H9 (cell line): Measurements from ENCODE around the gene TMEM39B. TPM values are rescaled to one million over a fixed set of nuclear protein-coding genes. Genes with fewer than 3 reads are reported as not detected.
"Not testable (repeated sequence)": the region's sequence is repeated elsewhere in the genome, so short reads cannot be mapped to it uniquely, and the experiment has no call there.

Experiments used
- DNase-seq: peaks from one replicate; pipeline ENCODE4 v3.0.0-alpha.2; 2017
- H2AFZ ChIP-seq: one replicate; pipeline ENCODE4 v1.6.1; 2013; ENCODE audit warnings: mild to moderate bottlenecking, low read length, control low read depth, moderate library complexity
- H2AK5ac ChIP-seq: 2 replicates; pipeline ENCODE4 v1.6.1; 2013; ENCODE audit warnings: low read length, control low read depth, mixed read lengths; ENCODE audit not compliant: insufficient read length
- H2BK120ac ChIP-seq: one replicate; pipeline ENCODE4 v1.6.1; 2013; ENCODE audit warnings: low read depth, mild to moderate bottlenecking, low read length, control low read depth, inconsistent platforms; ENCODE audit not compliant: poor library complexity, severe bottlenecking
- H2BK12ac ChIP-seq: 2 replicates; pipeline ENCODE4 v1.6.1; 2013; ENCODE audit warnings: low read length, control low read depth, mixed read lengths, low read depth; ENCODE audit not compliant: insufficient read length
- H2BK15ac ChIP-seq: 2 replicates; pipeline ENCODE4 v1.6.1; 2013; ENCODE audit warnings: low read depth, low read length, control low read depth
- H2BK20ac ChIP-seq: one replicate; pipeline ENCODE4 v1.6.1; 2013; ENCODE audit warnings: low read depth, mild to moderate bottlenecking, low read length, control low read depth, inconsistent platforms; ENCODE audit not compliant: poor library complexity, severe bottlenecking
- H2BK5ac ChIP-seq: 2 replicates; pipeline ENCODE4 v1.6.1; 2013; ENCODE audit warnings: low read length, control low read depth, mixed read lengths; ENCODE audit not compliant: insufficient read length
- H3K14ac ChIP-seq: 2 replicates; pipeline ENCODE4 v1.6.1; 2013; ENCODE audit warnings: low read length, control low read depth; ENCODE audit not compliant: insufficient read depth
- H3K18ac ChIP-seq: 2 replicates; pipeline ENCODE4 v1.6.1; 2013; ENCODE audit warnings: low read depth, mild to moderate bottlenecking, mixed read lengths, low read length, control low read depth; ENCODE audit not compliant: insufficient read length
- H3K23ac ChIP-seq: 2 replicates; pipeline ENCODE4 v1.6.1; 2013; ENCODE audit warnings: low read length, control low read depth, mixed read lengths, low read depth; ENCODE audit not compliant: insufficient read length
- H3K23me2 ChIP-seq: 2 replicates; pipeline ENCODE4 v1.6.1; 2013; ENCODE audit warnings: low read depth, mild to moderate bottlenecking, mixed read lengths, low read length, control low read depth; ENCODE audit not compliant: insufficient read length, poor library complexity, severe bottlenecking
- H3K27ac ChIP-seq: 2 replicates; pipeline ENCODE4 v1.5.1; 2013; ENCODE audit warnings: low read length, control low read depth, mixed read lengths, low read depth; ENCODE audit not compliant: insufficient read length
- H3K27me3 ChIP-seq: 2 replicates; pipeline ENCODE4 v1.6.1; 2013; ENCODE audit warnings: low read length, control low read depth, inconsistent platforms; ENCODE audit not compliant: insufficient read depth
- H3K4ac ChIP-seq: 2 replicates; pipeline ENCODE4 v1.6.1; 2013; ENCODE audit warnings: low read depth, mild to moderate bottlenecking, control low read depth, inconsistent platforms, low read length, moderate library complexity
- H3K4me1 ChIP-seq: 2 replicates; pipeline ENCODE4 v1.6.1; 2013; ENCODE audit warnings: low read length, control low read depth, inconsistent platforms; ENCODE audit not compliant: insufficient read depth
- H3K4me2 ChIP-seq: 2 replicates; pipeline ENCODE4 v1.6.1; 2013; ENCODE audit warnings: low read length, control low read depth, mixed read lengths; ENCODE audit not compliant: insufficient read length, insufficient read depth
- H3K56ac ChIP-seq: 2 replicates; pipeline ENCODE4 v1.6.1; 2013; ENCODE audit warnings: low read depth, mild to moderate bottlenecking, mixed read lengths, low read length, control low read depth; ENCODE audit not compliant: insufficient read length
- H3K79me1 ChIP-seq: 2 replicates; pipeline ENCODE4 v1.6.1; 2013; ENCODE audit warnings: low read depth, mild to moderate bottlenecking, moderate library complexity, low read length, control low read depth, inconsistent platforms; ENCODE audit not compliant: insufficient read depth, poor library complexity, severe bottlenecking
- H3K79me2 ChIP-seq: 2 replicates; pipeline ENCODE4 v1.6.1; 2013; ENCODE audit warnings: low read length, control low read depth, inconsistent platforms; ENCODE audit not compliant: insufficient read depth
- H3K9ac ChIP-seq: 2 replicates; pipeline ENCODE4 v1.6.1; 2013; ENCODE audit warnings: low read length, control low read depth, mixed read lengths; ENCODE audit not compliant: insufficient read length; ENCODE audit errors: extremely low read depth
- H3K9me3 ChIP-seq: one replicate; pipeline ENCODE4 v1.6.1; 2013; ENCODE audit warnings: low read depth, low read length, inconsistent platforms; ENCODE audit not compliant: control insufficient read depth
- H3T11ph ChIP-seq: one replicate; pipeline ENCODE4 v1.6.1; 2013; ENCODE audit warnings: mild to moderate bottlenecking, low read length, control low read depth, inconsistent platforms
- H4K20me1 ChIP-seq: one replicate; pipeline ENCODE4 v1.6.1; 2013; ENCODE audit not compliant: control insufficient read depth, insufficient read length, insufficient read depth
- H4K5ac ChIP-seq: 2 replicates; pipeline ENCODE4 v1.6.1; 2013; ENCODE audit warnings: low read depth, mild to moderate bottlenecking, mixed read lengths, low read length, control low read depth; ENCODE audit not compliant: insufficient read length
- H4K8ac ChIP-seq: replicated peaks from 2 replicates; pipeline ENCODE4 v1.6.1; 2013; ENCODE audit warnings: low read length, control low read depth, mixed read lengths, low read depth; ENCODE audit not compliant: insufficient read length
- H4K91ac ChIP-seq: 2 replicates; pipeline ENCODE4 v1.6.1; 2013; ENCODE audit warnings: low read depth, mild to moderate bottlenecking, moderate library complexity, mixed read lengths, low read length, control low read depth; ENCODE audit not compliant: insufficient read length
- H3K27ac Mint-ChIP-seq, 3 experiments: 2 replicates in 2 of 3; 3 replicates in 1 of 3; pipeline ENCODE4 v1.8.0; 2020 to 2021; ENCODE audit warnings: mixed read lengths in 3 of 3, mild to moderate bottlenecking in 1 of 3, moderate library complexity in 1 of 3
- H3K27me3 Mint-ChIP-seq: 2 replicates; pipeline ENCODE4 v1.8.0; 2021; ENCODE audit warnings: low read depth, mild to moderate bottlenecking, moderate library complexity, mixed read lengths
- H3K36me3 Mint-ChIP-seq, 3 experiments: 2 replicates in 2 of 3; 3 replicates in 1 of 3; pipeline ENCODE4 v1.8.0; 2020 to 2021; ENCODE audit warnings: low read depth in 3 of 3, mixed read lengths in 3 of 3; ENCODE audit not compliant: insufficient read depth in 1 of 3
- H3K4me1 Mint-ChIP-seq, 2 experiments: 2 replicates each; pipeline ENCODE4 v1.8.0; 2020; ENCODE audit warnings: mixed read lengths in 2 of 2
- H3K4me3 Mint-ChIP-seq, 2 experiments: 2 replicates in 1 of 2; 3 replicates in 1 of 2; pipeline ENCODE4 v1.8.0; 2020 to 2021; ENCODE audit warnings: mild to moderate bottlenecking in 2 of 2, mixed read lengths in 2 of 2, moderate library complexity in 1 of 2
- H3K9me3 Mint-ChIP-seq, 2 experiments: 2 replicates in 1 of 2; 3 replicates in 1 of 2; pipeline ENCODE4 v1.8.0; 2020; ENCODE audit warnings: mild to moderate bottlenecking in 2 of 2, mixed read lengths in 2 of 2, moderate library complexity in 1 of 2
- CTCF ChIP-seq: fragments of 200-600 bp; sonication (generic); conservative IDR thresholded peaks from 3 replicates; pipeline ENCODE4 v1.8.0; 2021; ENCODE audit warnings: antibody characterized with exemption, mild to moderate bottlenecking
- WGBS: extraction: QIAGEN DNeasy Blood & Tissue Kit; methylation state at CpG from one replicate; pipeline ENCODE4 v1.1.7; 2013; ENCODE audit warnings: missing lambda C conversion rate, low lambda C conversion rate, mixed read lengths; ENCODE audit not compliant: insufficient read length; ENCODE audit errors: extremely low coverage; 5-methylcytosine and 5-hydroxymethylcytosine counted together
- total RNA-seq: library from RNA; stranded (reverse); gene quantifications from 2 replicates; pipeline ENCODE4 v1.2.1, GENCODE V29; 2021

TMEM39B gene
- total RNA-seq, 1 experiment from 2014 or later, result 27.4 TPM

GRCh38 chr1:32082022-32082421, 9.3 kb downstream of the TMEM39B start:
- no peak overlapping the region for H3K4me2 ChIP-seq
- no peak overlapping the region for H4K91ac ChIP-seq
- no peaks in the 10 kb centered on the region for H3K27me3 ChIP-seq
- H2BK120ac ChIP-seq, result no peak overlapping the region
- H3K79me1 ChIP-seq, result no peaks in the 10 kb centered on the region
- no peak overlapping the region for H2BK15ac ChIP-seq
- no peak overlapping the region for H2AFZ ChIP-seq
- no peaks in the 10 kb centered on the region for H3K27me3 Mint-ChIP-seq
- H3K79me2 ChIP-seq, result no peaks in the 10 kb centered on the region
- no peak for DNase-seq
- H3K18ac ChIP-seq, result no peak overlapping the region
- no peak overlapping the region for H3K27ac ChIP-seq
- no peak overlapping the region for H3K9ac ChIP-seq
- no CpG with 5 or more reads among the region's 1 CpG for WGBS
- no peak overlapping the region for H3K56ac ChIP-seq
- H2BK20ac ChIP-seq, result no peak overlapping the region
- H2AK5ac ChIP-seq, result no peak overlapping the region
- no peak for TF ChIP-seq CTCF
- H2BK12ac ChIP-seq, result no peak overlapping the region
- H4K20me1 ChIP-seq, result no peaks in the 10 kb centered on the region
- no peaks in the 10 kb centered on the region; a peak in 1 of 5 replicates for H3K9me3 Mint-ChIP-seq
- H3K23me2 ChIP-seq, result no peaks in the 10 kb centered on the region
- no peak overlapping the region for H3T11ph ChIP-seq
- H3K36me3 Mint-ChIP-seq, result peaks cover 33 to 74% (median 73%) of the 10 kb centered on the region in 3 experiments; a peak in 6 of 7 replicates
- H4K5ac ChIP-seq, result no peak overlapping the region
- H3K27ac Mint-ChIP-seq, result no peak overlapping the region
- H3K4me1 ChIP-seq, result no peaks in the 10 kb centered on the region
- H3K4ac ChIP-seq, result no peak overlapping the region
- 0 out of 4 replicates have a peak, but pooled peaks cover 0 to 2% of the 10 kb centered on the region in 2 experiments for H3K4me1 Mint-ChIP-seq
- no peak overlapping the region for H2BK5ac ChIP-seq
- no peak overlapping the region for H3K23ac ChIP-seq
- no peak overlapping the region for H4K8ac ChIP-seq
- no peaks in the 10 kb centered on the region for H3K9me3 ChIP-seq
- no peak overlapping the region for H3K4me3 Mint-ChIP-seq
- H3K14ac ChIP-seq, result no peak overlapping the region

DNA sequence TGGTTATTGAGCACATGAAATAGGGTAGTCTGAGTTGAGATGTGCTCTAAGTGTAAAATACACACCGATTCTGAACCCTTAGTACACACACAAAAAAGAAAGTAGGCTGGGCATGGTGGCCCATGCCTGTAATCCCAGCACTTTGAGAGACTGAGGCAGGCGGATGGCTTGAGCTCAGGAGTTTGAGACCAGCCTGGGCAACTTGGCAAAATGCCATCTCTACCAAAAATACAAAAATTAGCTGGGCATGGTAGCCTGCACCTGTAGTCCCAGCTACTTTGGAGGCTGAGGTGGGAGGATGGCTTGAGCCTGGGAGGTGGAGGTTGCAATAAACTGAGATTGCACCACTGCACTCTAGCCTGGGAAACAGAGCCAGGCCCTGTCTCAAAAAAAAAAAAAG, 13.6 kb downstream of the TMEM39B start:
- not testable (repeated sequence) for H3K9me3 ChIP-seq, H4K8ac ChIP-seq, H4K5ac ChIP-seq, H3K4me3 Mint-ChIP-seq, H2BK20ac ChIP-seq, H3K27me3 ChIP-seq, H2AK5ac ChIP-seq, H3K56ac ChIP-seq, H3K9me3 Mint-ChIP-seq, H3K79me1 ChIP-seq, H3K23me2 ChIP-seq, H3K27ac Mint-ChIP-seq, H3K18ac ChIP-seq, H2BK5ac ChIP-seq, H3T11ph ChIP-seq, H3K4me1 Mint-ChIP-seq, H3K23ac ChIP-seq, H3K4me1 ChIP-seq, H3K79me2 ChIP-seq, H3K4me2 ChIP-seq, H4K91ac ChIP-seq, H3K4ac ChIP-seq, H2AFZ ChIP-seq, H3K14ac ChIP-seq, H2BK120ac ChIP-seq, H3K9ac ChIP-seq, DNase-seq, H3K27me3 Mint-ChIP-seq, H4K20me1 ChIP-seq, H2BK15ac ChIP-seq, H2BK12ac ChIP-seq, H3K27ac ChIP-seq
- no CpG with 5 or more reads among the region's 2 CpGs for WGBS
- H3K36me3 Mint-ChIP-seq, result peaks cover 17 to 54% (median 48%) of the 10 kb centered on the region in 3 experiments; a peak in 6 of 7 replicates
